ENCODE results near the gene IL1RAPL2. TPM values are rescaled to one million over a fixed set of nuclear protein-coding genes. Genes with fewer than 3 reads are reported as not detected.

Gene IL1RAPL2
- total and polyA plus RNA-seq, 2 of the 4 experiments (the other 2 are of a cell fraction): 0.03 TPM; not detected in 1

DNA sequence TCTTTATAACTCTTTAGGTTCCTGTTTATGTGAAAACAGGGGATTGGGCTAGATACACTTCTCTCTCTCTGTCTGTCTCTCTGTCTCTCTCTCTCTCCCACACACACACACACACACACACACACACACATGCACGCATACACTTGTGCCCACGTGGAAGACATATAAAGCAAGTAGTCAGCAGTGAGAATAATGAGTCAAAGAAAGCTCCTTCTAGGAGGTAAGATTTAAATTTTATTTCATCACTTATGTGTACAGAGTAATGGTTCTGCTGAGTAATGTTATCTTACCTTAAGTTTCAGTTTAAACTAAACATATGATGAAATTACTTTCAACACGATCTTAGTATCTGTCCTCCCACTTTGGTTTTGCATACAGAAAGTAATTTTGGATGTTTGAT lies 897.5 kb downstream of the IL1RAPL2 start:
- POLR2A ChIA-PET (ENCODE audit: unreplicated experiment): no interaction called here
- Histone ChIP-seq H2AK9ac (replicated peaks; ENCODE audit: low read depth, low read length, poor library complexity) (no peak overlapping the region), H3K27me3 (ENCODE audit: control insufficient read depth, insufficient read depth, low read length) (peaks cover 2% of the 10 kb centered on the region; the same call in 1 of the 2 replicates), H3K79me1 (ENCODE audit: low read depth in 1 of 2, low read length in 2 of 2) (no peaks in the 10 kb centered on the region), H4K8ac (ENCODE audit: low read depth in 2 of 2, low read length in 2 of 2) (no peak overlapping the region), H2BK120ac (ENCODE audit: low read depth, low read length) (no peak overlapping the region), H3K9me3 (ENCODE audit: control insufficient read depth, insufficient read depth, low read length) (no peaks in the 10 kb centered on the region), H3K36me3 (ENCODE audit: control insufficient read depth, insufficient read depth, low read length) (no peaks in the 10 kb centered on the region), H3K23ac (ENCODE audit: low read depth, low read length) (no peak overlapping the region), H3K4me3 (ENCODE audit: insufficient read depth, low read depth, low read length) (no peak overlapping the region), H3K27ac (ENCODE audit: insufficient read depth, low read length) (no peak overlapping the region), H4K5ac (ENCODE audit: low read depth, low read length) (no peak overlapping the region), H2AFZ (replicated peaks; ENCODE audit: low read length, poor library complexity) (no peak overlapping the region), H3K4me2 (ENCODE audit: low read depth, low read length) (no peak overlapping the region), H3K4me1 (ENCODE audit: control insufficient read depth, insufficient read depth, low read length) (no peaks in the 10 kb centered on the region), H2BK5ac (ENCODE audit: low read depth, low read length, poor library complexity, severe bottlenecking) (no peak overlapping the region), H3K56ac (ENCODE audit: extremely low read depth, insufficient read depth, low read length) (no peak overlapping the region), H3K9me1 (ENCODE audit: insufficient read depth, low read length) (no peaks in the 10 kb centered on the region), H3K14ac (replicated peaks; ENCODE audit: low read depth, low read length) (no peak overlapping the region), H2AK5ac (ENCODE audit: low read depth, low read length) (no peak overlapping the region), H2BK20ac (ENCODE audit: low read depth, low read length) (no peak overlapping the region), H3K4ac (ENCODE audit: low read depth, low read length) (no peak overlapping the region), H3K9ac (ENCODE audit: low read depth, low read length) (no peak overlapping the region), H3K18ac (ENCODE audit: low read depth, low read length) (no peak overlapping the region), H2BK15ac (ENCODE audit: low read depth, low read length) (no peak overlapping the region), H4K20me1 (ENCODE audit: insufficient read depth, low read length) (no peaks in the 10 kb centered on the region), H4K91ac (ENCODE audit: insufficient read depth, low read depth, low read length) (no peak overlapping the region)
- WGBS, 2 experiments (ENCODE audit: extremely low coverage in 2 of 2, insufficient read length in 1 of 2): no CpG with 5 or more reads among the region's 3 CpGs
- ATAC-seq (ENCODE audit: low read depth): no peak
- in situ Hi-C loops (cut with MboI; ENCODE audit: low sequenced_read_pairs) (no loop called here), dilution Hi-C loops (cut with HindIII; ENCODE audit: low sequenced_read_pairs, unreplicated experiment) (no loop called here), intact Hi-C loops (cut with micrococcal nuclease) (no loop called here)
- TF ChIP-seq BHLHE40 (IDR thresholded peaks at IDR 0.05; ENCODE audit: low read depth, low read length) (no peak), CHD1 (IDR thresholded peaks at IDR 0.05; ENCODE audit: low read depth, low read length) (no peak), NFE2L2 (IDR thresholded peaks at IDR 0.05; ENCODE audit: low read depth, low read length) (no peak), MAZ (IDR thresholded peaks at IDR 0.05; ENCODE audit: borderline replicate concordance, low read depth, low read length) (no peak), MXI1 (IDR thresholded peaks at IDR 0.05; ENCODE audit: borderline replicate concordance, low read depth, low read length) (no peak), CEBPB (IDR thresholded peaks at IDR 0.05; ENCODE audit: low read depth, low read length) (no peak), RCOR1 (IDR thresholded peaks at IDR 0.05; ENCODE audit: insufficient replicate concordance, low read length) (no peak), RAD21 (IDR thresholded peaks at IDR 0.05; ENCODE audit: low read length) (no peak)
- TF ChIP-seq, protein P1, sequence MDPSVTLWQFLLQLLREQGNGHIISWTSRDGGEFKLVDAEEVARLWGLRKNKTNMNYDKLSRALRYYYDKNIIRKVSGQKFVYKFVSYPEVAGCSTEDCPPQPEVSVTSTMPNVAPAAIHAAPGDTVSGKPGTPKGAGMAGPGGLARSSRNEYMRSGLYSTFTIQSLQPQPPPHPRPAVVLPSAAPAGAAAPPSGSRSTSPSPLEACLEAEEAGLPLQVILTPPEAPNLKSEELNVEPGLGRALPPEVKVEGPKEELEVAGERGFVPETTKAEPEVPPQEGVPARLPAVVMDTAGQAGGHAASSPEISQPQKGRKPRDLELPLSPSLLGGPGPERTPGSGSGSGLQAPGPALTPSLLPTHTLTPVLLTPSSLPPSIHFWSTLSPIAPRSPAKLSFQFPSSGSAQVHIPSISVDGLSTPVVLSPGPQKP (IDR thresholded peaks at IDR 0.05; ENCODE audit: borderline replicate concordance, low read depth, low read length): no peak
- TF ChIP-seq, protein P2, sequence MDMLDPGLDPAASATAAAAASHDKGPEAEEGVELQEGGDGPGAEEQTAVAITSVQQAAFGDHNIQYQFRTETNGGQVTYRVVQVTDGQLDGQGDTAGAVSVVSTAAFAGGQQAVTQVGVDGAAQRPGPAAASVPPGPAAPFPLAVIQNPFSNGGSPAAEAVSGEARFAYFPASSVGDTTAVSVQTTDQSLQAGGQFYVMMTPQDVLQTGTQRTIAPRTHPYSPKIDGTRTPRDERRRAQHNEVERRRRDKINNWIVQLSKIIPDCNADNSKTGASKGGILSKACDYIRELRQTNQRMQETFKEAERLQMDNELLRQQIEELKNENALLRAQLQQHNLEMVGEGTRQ (IDR thresholded peaks at IDR 0.05; ENCODE audit: low read depth, low read length): no peak
- TF ChIP-seq, protein P3, sequence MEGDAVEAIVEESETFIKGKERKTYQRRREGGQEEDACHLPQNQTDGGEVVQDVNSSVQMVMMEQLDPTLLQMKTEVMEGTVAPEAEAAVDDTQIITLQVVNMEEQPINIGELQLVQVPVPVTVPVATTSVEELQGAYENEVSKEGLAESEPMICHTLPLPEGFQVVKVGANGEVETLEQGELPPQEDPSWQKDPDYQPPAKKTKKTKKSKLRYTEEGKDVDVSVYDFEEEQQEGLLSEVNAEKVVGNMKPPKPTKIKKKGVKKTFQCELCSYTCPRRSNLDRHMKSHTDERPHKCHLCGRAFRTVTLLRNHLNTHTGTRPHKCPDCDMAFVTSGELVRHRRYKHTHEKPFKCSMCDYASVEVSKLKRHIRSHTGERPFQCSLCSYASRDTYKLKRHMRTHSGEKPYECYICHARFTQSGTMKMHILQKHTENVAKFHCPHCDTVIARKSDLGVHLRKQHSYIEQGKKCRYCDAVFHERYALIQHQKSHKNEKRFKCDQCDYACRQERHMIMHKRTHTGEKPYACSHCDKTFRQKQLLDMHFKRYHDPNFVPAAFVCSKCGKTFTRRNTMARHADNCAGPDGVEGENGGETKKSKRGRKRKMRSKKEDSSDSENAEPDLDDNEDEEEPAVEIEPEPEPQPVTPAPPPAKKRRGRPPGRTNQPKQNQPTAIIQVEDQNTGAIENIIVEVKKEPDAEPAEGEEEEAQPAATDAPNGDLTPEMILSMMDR (conservative IDR thresholded peaks at IDR 0.05; ENCODE audit: low read depth, low read length): no peak
- CTCF ChIA-PET: no interaction called here
- no TSS peak for BruUV-seq (replicated peaks)
- no peak for DNase-seq
